ENCODE results near the gene CNOT3.

Gene CNOT3

DNA sequence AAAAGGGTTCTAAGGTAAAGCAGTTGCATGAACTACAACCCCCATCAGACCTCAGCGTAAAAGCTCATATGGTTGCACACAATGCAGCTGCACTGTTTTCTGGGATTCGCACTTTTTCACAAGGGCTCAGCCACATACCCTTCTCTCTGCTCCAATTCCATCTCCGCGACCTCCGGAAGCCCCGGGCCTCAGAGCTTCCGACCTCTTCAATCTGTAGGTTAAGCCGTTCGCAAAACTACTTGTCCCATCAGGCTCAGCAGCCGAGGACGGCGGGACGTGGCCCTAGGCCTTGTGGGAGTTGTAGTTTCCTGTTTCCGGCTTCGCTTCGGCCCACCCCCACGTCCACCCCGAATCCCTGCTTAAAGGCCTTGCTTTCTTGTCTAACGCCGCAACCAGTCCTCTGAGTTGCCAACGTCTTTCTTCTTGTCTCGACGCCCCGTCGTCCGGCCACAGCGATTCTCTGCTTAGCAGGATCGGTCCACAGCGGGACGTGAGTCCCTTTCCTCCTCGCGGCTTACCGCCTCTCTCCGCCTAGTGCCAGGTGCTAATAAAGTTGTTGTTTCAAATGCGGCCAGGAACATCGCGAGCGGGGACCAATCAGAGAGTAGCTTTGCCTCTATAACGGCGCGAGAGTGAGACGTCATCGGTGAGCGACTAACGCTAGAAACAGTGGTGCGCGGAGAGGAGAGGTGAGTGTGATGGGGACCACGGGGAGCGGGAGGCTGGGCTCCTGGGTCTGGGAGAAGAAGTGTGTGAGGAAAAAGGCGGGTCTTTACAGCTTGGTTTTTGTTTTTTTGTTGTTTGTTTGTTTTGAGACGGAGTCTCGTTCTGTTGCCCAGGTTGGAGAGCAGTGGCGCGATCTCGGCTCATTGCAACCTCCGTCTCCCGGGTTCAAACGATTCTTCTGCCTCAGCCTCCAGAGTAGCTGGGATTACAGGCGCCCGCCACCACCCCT is 22.2 kb upstream of the CNOT3 start, which contains the start of the genes PRPF31 and TFPT:
Gene PRPF31, plus strand, starts transcription at position 646 of the 955 bp plus-strand sequence. CDS start 2,525 bp downstream, outside the sequence.
Gene TFPT, minus strand, starts transcription at position 549 of the 955 bp plus-strand sequence. Its CDS starts 388 bp downstream, at position 161.
- DNase-seq: peak; percentile 47 to 100 (median 96)

DNA sequence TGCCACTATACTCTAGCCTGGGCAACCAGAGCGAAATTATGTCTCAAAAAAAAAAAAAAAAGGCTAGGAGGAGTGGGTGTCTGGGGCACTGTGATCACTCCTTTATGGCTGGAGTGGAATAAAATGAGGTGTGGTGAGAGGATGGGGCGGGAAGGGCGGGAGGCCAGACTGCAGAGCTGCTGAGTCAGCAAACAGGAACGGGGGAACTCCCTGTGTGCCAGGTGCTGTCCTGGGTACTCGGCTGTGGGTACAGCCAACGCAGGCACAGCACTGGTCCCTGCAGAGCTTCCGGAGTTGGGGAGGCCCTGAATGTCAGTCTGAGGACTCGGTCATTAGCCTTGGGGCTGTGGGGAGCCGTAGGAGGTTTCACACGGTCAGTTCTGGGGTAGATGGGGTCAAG is 16.3 kb upstream of the CNOT3 start:
- DNase-seq: no peak

GRCh38 chr19:54123682-54124081 is 13.9 kb upstream of the CNOT3 start:
- DNase-seq: no peak

GRCh38 chr19:54124393-54124792 is 13.2 kb upstream of the CNOT3 start:
- no peak for DNase-seq

DNA sequence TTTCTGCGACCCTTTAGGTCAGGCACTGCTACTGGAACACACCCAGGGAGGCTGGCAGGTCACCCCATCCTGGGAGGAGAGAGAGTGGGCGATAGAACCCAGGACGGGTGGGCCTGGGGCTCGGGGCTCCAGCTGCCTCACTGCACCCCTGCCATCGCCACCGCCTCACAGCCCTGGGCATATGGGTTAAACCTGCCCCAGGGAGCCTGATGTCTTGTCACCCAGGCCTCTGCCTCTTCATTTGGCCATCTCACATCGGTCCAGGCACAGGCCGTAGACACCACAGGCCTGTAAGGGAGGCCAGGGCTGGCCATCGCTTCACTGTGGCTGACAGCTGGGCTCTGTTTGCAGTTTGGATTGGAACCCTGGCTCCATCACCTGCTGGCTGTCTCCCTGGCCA is 11.8 kb upstream of the CNOT3 start:
- DNase-seq: no peak

DNA sequence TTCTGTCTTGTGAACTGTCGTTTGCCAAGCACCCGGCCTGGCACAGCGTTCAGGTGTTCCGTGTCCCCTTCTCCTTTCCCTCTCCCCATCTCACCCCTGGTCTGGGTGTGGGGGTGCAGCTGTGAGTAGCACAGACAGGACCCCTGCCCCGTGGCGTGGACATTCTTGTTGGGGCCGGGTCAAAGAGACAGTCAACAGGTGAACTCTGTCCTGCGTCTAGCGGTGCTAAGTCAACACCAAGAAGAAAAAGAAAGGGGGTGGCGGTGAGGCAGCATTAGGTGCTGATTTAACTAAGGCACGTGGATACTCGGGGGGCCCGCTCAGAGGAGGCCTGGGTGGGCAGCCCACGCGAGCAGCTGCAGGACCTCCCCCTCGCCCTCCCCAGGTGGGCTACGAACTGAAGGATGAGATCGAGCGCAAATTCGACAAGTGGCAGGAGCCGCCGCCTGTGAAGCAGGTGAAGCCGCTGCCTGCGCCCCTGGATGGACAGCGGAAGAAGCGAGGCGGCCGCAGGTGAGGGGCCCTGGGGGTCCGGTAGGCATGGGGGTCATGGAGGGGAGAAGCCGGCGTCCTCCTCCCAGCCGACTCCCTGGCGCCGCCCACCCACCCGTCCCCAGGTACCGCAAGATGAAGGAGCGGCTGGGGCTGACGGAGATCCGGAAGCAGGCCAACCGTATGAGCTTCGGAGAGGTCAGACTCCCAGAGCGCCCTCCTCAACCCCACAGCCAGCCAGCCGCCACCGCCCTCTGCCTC is 9.7 kb upstream of the CNOT3 start:
- no peak for DNase-seq

- no peak for DNase-seq
These were observed 9.2 kb upstream of the CNOT3 start for GRCh38 chr19:54128441-54128725.

- no peak for DNase-seq
These were observed 8.6 kb upstream of the CNOT3 start for GRCh38 chr19:54128796-54129616.

GRCh38 chr19:54129617-54129996 is 8.0 kb upstream of the CNOT3 start:
- DNase-seq: no peak

GRCh38 chr19:54133312-54133956 is 4.1 kb upstream of the CNOT3 start:
- peak in 9 of 58 donors; percentile 7 to 85 (median 17) for DNase-seq

- DNase-seq: no peak
These were observed 3.5 kb upstream of the CNOT3 start for GRCh38 chr19:54133957-54134590.

- DNase-seq: peak in 3 of 58 donors; percentile 20 to 46 (median 41)
These were observed 1.3 kb upstream of the CNOT3 start for GRCh38 chr19:54136086-54136863.

DNA sequence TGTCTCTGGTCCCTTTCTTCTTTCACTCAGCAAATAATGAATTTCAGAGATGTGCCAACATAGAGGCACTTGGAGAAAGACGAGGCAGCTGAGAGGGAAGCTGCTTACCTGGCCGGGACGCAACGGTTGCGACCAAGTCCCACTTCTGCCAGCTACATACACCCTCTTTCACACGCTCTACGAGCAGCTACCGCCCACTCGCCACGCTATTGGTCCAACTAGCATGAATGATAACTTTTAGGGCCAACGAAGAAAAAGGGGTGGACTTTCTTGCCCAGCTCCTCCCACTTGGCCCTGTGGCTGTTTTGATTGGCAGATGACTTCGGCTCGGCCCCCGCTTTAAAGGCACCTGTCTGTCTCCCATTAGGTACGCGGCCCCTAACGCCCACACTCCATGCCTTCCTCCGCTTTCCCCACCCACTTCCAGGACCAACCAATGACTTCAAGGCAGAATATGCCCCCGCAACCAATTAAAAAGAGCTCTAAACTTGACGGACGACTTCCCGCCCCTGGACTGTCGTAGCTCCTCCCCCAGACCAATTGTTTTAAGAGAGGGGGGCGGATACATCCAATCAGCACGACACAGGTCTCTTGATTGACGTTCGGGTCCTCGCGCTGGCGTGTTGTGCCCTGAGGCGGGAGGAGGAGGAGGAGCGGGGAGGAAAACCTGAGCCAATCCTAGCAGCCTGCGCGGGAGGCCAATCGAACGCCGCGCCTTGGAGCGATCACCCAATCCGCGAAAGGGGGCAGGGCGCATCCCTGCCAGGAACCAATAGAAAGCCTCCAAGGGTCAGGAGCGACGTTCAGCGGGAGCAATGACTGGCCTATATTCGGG is 481 bp upstream of the CNOT3 start:
- DNase-seq: peak; percentile 96 to 100 (median 100)

DNA sequence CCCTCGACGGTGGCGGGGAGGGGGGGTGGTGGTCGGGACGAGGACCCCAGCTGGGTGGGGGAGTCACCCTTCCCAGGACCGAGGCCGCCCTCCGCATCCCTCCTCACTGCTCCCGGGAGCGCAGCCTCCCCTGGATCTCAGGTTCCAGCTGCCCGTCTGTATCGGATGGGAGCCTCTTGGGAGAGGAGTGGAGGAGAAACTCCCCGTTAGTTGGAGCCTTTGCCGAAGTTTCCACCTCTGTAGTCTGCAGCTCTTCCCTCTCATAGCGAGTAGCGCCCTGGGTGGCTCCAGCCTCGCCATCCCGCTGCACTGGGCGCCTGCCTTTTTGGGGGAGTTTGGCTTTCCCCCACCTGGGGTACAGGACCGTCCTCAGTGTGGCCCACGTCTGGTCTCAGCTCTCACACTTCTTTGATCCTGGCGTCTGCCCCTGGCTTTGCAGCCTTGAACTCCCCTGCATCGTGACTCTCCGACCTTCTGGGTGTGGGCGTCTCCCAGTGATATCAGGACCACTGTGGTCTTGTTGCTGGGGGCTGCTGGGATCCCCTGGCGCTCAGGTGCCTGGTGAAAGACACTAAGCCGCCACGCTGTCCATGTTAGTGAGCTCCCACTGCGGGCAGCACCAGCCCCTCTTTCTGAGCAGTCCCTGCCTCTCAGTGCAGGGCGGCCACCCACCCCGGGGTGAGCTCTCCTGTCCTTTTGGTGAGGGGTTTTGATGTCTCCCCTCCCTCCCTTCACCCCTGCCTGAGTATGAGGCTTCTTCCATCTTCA is 1.1 kb downstream of the CNOT3 start:
- no peak for DNase-seq

DNA sequence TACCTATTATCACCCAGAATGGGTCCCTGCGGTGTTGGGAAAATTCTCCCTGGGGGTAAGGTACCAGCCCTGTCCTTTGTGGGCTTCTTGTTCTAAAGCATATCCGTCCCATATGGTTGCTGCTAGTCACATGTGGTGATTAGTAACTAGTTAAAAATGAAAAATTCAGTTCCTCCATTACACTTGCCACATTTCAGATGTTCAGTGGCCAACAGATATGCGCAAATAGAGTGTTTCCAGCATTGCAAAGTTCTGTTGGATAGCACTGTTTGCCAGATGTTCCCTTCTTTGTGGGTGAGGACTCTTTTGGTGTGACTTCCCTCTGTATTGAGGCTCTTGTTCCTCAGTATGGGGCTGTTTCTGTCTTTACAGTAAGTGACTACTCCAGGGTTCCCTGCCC is 3.8 kb downstream of the CNOT3 start:
- no peak for DNase-seq

- no peak for DNase-seq
These were observed 4.7 kb downstream of the CNOT3 start for GRCh38 chr19:54142166-54142780.

DNA sequence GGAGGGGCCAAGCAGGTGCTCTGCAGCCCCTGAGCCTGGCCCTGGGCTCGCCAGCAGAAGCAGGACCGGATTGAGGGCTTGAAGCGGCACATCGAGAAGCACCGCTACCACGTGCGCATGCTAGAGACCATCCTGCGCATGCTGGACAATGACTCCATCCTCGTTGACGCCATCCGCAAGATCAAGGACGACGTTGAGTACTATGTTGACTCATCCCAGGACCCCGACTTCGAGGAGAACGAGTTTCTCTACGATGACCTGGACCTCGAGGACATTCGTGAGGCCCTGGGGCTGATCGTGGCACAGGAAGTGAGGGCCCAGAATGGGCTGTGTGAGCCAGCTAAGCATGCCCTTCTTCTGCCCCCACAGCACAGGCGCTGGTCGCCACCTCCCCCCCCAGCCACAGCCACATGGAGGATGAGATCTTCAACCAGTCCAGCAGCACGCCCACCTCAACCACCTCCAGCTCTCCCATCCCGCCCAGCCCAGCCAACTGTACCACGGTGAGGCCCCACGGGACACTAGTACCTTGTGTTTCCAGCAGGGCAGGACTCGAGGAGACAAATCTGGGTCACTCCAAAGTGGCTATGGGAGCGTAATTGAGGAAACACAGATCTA is 8.1 kb downstream of the CNOT3 start:
- no peak for DNase-seq

Data from anterior cingulate cortex (tissue), 58 donors.